Transverse colon (tissue), 4 donors: ENCODE results near the gene RSAD2. TPM values are rescaled to one million over a fixed set of nuclear protein-coding genes. Genes with fewer than 3 reads are reported as not detected.
A peak's percentile ranks its signal among the peaks of the same experiment; 100 is the strongest.

Source experiments
- DNase-seq: peaks from one replicate; pipeline ENCODE4 v3.0.0-alpha.2; 2019
- H3K27ac ChIP-seq, 4 donors: fragments of 200-600 bp; sonication (generic); 2 replicates each; pipeline ENCODE4 v1.5.1; 2016 to 2018; ENCODE audit warnings: inconsistent platforms in 4 of 4
- H3K27me3 ChIP-seq: fragments of 200-600 bp; sonication (generic); 2 replicates; pipeline ENCODE4 v1.5.1; 2017; ENCODE audit warnings: inconsistent platforms
- H3K36me3 ChIP-seq, 4 donors: fragments of 200-600 bp; sonication (generic); 2 replicates each; pipeline ENCODE4 v1.5.1; 2017 to 2019; ENCODE audit warnings: inconsistent platforms in 4 of 4
- H3K4me1 ChIP-seq, 4 donors: fragments of 200-600 bp; sonication (generic); 2 replicates each; pipeline ENCODE4 v1.5.1; 2017 to 2020; ENCODE audit warnings: inconsistent platforms in 4 of 4
- H3K4me3 ChIP-seq, 4 donors: fragments of 200-600 bp; sonication (generic); 1 replicate in 1 of 4; 2 replicates in 3 of 4; pipeline versions ENCODE4 v1.5.1 to v1.6.1; 2017 to 2019; ENCODE audit warnings: inconsistent platforms in 4 of 4
- H3K9me3 ChIP-seq, 2 donors: fragments of 200-600 bp; sonication (generic); 2 replicates each; pipeline ENCODE4 v1.5.1; 2017 to 2019; ENCODE audit warnings: inconsistent platforms in 2 of 2
- EP300 ChIP-seq: sonication (generic); formaldehyde crosslinking; IDR thresholded peaks from one replicate; pipeline ENCODE4 v1.6.1; 2017; ENCODE audit warnings: antibody characterized with exemption, low read depth
- POLR2A ChIP-seq: fragments of 450-650 bp; IDR thresholded peaks from one replicate; pipeline ENCODE4 v1.6.1; 2016; ENCODE audit warnings: antibody characterized with exemption, mild to moderate bottlenecking, moderate library complexity
- POLR2AphosphoS5 ChIP-seq, 3 donors: sonication (generic); formaldehyde crosslinking; IDR thresholded peaks; one replicate each; pipeline ENCODE4 v1.6.1; 2016; ENCODE audit warnings: antibody characterized with exemption in 3 of 3
- WGBS, 2 donors: methylation state at CpG; one replicate each; pipeline ENCODE4 v1.1.5; 2018; ENCODE audit warnings: low coverage in 1 of 2; 5-methylcytosine and 5-hydroxymethylcytosine counted together
- in situ Hi-C, 4 donors: fragments of 200-750 bp; cut with MboI; loops; one replicate each; pipeline versions ENCODE4 v1.15.0 to v1.15.1; 2017; ENCODE audit warnings: low sequenced_read_pairs in 3 of 4, low pct_ligation_motif_present in 1 of 4, low pct_unique_long_range_greater_than_20kb in 1 of 4
- intact Hi-C: fragments of 100-400 bp; cut with DNase I; formaldehyde crosslinking; loops from one replicate; pipeline ENCODE4 v1.15.1; 2023; ENCODE audit warnings: low total_unique reads
- total RNA-seq, 4 donors: library from RNA; depleted of rRNA; stranded (reverse); fragments of >200 nt; gene quantifications; one replicate each; pipeline ENCODE4 v1.1.0, GENCODE V29; 2016
- TF ChIP-seq, protein P1 (sequence below), 5 experiments: fragments of 200-600 bp in 3 of 5; fragments of 450-650 bp in 2 of 5; sonication (generic) in 3 of 5; IDR thresholded peaks; 1 replicate in 2 of 5; 2 replicates in 3 of 5; pipeline ENCODE4 v1.5.1; 2016 to 2017; ENCODE audit warnings: antibody characterized with exemption in 5 of 5, inconsistent platforms in 3 of 5, mild to moderate bottlenecking in 2 of 5, moderate library complexity in 1 of 5

RSAD2 gene
- total RNA-seq, 4 donors from 2014 or later, result 4.2 to 7.1 (median 5.4) TPM; not detected in 1

DNA sequence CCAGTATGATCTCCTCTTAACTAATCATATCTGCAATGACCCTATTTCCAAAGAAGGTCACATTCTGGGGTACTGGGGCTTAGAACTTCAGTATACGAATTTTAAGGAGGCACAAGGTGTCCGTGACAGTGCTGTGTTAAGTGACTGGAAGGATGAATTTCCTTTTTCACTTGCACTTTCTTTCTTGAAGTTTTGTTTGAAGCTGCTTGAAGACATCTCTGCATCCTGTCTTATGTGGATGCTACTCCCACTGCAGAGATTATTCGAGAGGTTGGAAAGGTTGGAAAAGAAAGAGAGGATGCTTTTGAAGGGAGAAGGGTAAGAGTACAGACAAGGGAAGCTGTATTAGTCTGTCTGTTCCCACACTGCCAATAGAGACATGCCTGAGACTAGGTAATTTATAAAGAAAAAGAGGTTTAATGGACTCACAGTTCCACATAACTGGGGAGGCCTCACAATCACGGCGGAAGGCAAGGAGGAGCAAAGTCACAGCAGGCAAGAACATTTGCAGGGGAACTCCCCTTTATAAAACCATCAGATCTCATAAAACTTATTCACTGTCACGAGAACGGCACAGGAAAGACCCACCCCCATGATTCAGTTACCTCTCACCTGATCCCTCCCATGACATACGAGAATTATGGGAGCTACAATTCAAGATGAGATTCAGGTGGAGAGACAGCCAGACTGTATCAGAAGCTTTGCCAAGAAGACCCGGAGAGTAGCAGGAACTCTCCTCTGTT lies 36.0 kb downstream of the RSAD2 start:
- Histone ChIP-seq H3K27me3 (no peaks in the 10 kb centered on the region), H3K4me3 (no peak overlapping the region), H3K36me3 (no peaks in the 10 kb centered on the region), H3K27ac (peak overlapping the region in 2 of 4 donors; percentile 37 to 46), H3K4me1 (peaks cover 3 to 14% (median 10%) of the 10 kb centered on the region in 4 donors), H3K9me3 (no peaks in the 10 kb centered on the region)
- DNase-seq, result no peak
- in situ Hi-C loops (loop anchor here in 1 of 4 donors (25.0 kb wide), 1 partner anchor 99 kb away; no protein-coding TSS in a partner anchor), intact Hi-C loops (loop anchor here (10.0 kb wide), 1 partner anchor 101 kb away; no protein-coding TSS in a partner anchor)
- TF ChIP-seq, protein P1, sequence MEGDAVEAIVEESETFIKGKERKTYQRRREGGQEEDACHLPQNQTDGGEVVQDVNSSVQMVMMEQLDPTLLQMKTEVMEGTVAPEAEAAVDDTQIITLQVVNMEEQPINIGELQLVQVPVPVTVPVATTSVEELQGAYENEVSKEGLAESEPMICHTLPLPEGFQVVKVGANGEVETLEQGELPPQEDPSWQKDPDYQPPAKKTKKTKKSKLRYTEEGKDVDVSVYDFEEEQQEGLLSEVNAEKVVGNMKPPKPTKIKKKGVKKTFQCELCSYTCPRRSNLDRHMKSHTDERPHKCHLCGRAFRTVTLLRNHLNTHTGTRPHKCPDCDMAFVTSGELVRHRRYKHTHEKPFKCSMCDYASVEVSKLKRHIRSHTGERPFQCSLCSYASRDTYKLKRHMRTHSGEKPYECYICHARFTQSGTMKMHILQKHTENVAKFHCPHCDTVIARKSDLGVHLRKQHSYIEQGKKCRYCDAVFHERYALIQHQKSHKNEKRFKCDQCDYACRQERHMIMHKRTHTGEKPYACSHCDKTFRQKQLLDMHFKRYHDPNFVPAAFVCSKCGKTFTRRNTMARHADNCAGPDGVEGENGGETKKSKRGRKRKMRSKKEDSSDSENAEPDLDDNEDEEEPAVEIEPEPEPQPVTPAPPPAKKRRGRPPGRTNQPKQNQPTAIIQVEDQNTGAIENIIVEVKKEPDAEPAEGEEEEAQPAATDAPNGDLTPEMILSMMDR (IDR thresholded peaks at IDR 0.05), result no peak
- TF ChIP-seq POLR2AphosphoS5 (IDR thresholded peaks at IDR 0.05) (no peak), POLR2A (no peak), EP300 (no peak)
- whole genome bisulfite sequencing, 2 donors, result 75 to 78% methylated on average over 8 to 9 of the region's 9 CpGs

DNA sequence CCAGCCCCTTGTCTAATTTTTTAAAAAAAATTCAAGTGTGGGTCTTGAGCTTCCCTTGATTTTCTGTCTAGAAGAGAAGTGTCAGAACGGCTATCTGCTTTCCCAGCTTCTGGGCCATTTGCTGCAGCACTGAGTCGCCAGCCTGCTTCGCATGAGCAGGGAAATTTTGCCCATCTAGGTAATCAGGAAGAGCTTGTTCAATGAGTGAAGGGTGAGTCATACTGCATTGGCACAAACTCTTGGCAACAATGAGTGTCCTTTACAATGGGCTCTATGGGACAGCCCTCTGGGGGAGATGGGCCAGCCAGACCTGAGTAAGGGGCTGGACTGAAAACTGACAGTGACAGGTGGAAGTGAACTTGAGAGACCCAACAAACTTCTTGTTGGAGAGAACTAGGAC lies 37.3 kb downstream of the RSAD2 start:
- intact Hi-C loops (loop anchor here (10.0 kb wide), 1 partner anchor 100 kb away; no protein-coding TSS in a partner anchor), in situ Hi-C loops (loop anchor here in 1 of 4 donors (25.0 kb wide), 1 partner anchor 97 kb away; no protein-coding TSS in a partner anchor)
- WGBS, 2 donors, result 82% methylated on average over 3 of the region's 3 CpGs; no CpG with 5 or more reads in 1 of the 2 donors
- TF ChIP-seq EP300 (no peak), POLR2A (no peak), POLR2AphosphoS5 (IDR thresholded peaks at IDR 0.05) (no peak)
- TF ChIP-seq, protein P1 (IDR thresholded peaks at IDR 0.05), result no peak
- no peak overlapping the region for H3K27ac ChIP-seq
- no peak overlapping the region for H3K4me3 ChIP-seq
- peaks cover 3 to 14% (median 12%) of the 10 kb centered on the region in 4 donors for H3K4me1 ChIP-seq
- H3K9me3 ChIP-seq, result no peaks in the 10 kb centered on the region
- no peaks in the 10 kb centered on the region for H3K27me3 ChIP-seq
- no peaks in the 10 kb centered on the region for H3K36me3 ChIP-seq
- DNase-seq, result no peak

DNA sequence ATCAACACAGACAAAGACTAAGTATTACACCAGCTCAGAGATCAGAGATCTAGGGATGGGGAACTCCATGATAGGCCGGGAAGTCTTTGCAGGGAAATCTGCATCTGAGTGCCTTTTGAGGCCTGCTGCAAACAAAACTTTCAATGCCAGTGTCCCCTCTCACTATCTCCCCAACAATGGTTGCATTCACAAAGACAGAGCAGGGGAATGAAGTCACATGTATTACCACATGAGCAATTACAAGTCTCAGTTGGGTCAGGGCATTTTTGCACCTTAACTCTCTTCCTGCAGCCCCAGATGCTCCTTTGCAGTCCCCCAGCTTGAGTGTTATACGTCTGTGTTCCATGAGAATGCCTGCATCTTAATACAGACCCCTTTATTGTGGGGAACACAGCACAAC lies 37.8 kb downstream of the RSAD2 start:
- Histone ChIP-seq H3K4me3 (no peak overlapping the region), H3K27ac (no peak overlapping the region), H3K36me3 (no peaks in the 10 kb centered on the region), H3K4me1 (peaks cover 3 to 17% (median 12%) of the 10 kb centered on the region in 4 donors), H3K9me3 (no peaks in the 10 kb centered on the region), H3K27me3 (no peaks in the 10 kb centered on the region)
- DNase-seq, result no peak
- intact Hi-C loops, result loop anchor here (10.0 kb wide), 1 partner anchor 99 kb away; no protein-coding TSS in a partner anchor
- 89 to 91% methylated on average over 1 to 2 of the region's 2 CpGs for WGBS, 2 donors
- in situ Hi-C loops, result loop anchor here in 1 of 4 donors (25.0 kb wide), 1 partner anchor 97 kb away; no protein-coding TSS in a partner anchor
- TF ChIP-seq EP300, result no peak
- TF ChIP-seq, protein P1 (IDR thresholded peaks at IDR 0.05), result no peak
- no peak for TF ChIP-seq POLR2AphosphoS5 (IDR thresholded peaks at IDR 0.05)

DNA sequence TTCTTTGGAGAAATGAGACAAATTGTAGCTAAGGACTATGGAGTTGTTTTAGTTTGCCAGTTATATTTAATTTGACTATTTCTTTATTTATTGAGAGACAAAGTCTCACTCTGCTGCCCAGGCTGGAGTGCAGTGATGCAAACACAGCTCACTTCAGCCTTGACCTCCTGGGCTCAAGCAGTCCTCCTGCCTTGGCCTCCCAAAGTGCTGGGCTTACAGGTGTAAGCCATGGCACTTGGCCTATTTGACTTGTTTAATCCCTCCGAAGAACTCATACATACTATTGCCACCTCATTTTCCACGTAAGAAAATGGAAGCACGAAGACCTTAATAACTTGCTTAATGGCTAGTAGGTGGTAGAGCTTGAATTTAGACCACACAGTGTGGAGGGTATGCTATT lies 38.6 kb downstream of the RSAD2 start:
- no peak for TF ChIP-seq POLR2A
- no peak for TF ChIP-seq EP300
- TF ChIP-seq, protein P1 (IDR thresholded peaks at IDR 0.05), result no peak
- TF ChIP-seq POLR2AphosphoS5 (IDR thresholded peaks at IDR 0.05), result no peak
- Histone ChIP-seq H3K4me3 (no peak overlapping the region), H3K9me3 (no peaks in the 10 kb centered on the region), H3K4me1 (peaks cover 3 to 19% (median 12%) of the 10 kb centered on the region in 4 donors), H3K27ac (no peak overlapping the region), H3K27me3 (no peaks in the 10 kb centered on the region), H3K36me3 (no peaks in the 10 kb centered on the region)
- intact Hi-C loops, result loop anchor here (10.0 kb wide), 1 partner anchor 99 kb away; no protein-coding TSS in a partner anchor
- WGBS, 2 donors, result 94 to 96% methylated on average over 3 of the region's 3 CpGs
- DNase-seq, result no peak
- in situ Hi-C loops, result loop anchor here in 1 of 4 donors (25.0 kb wide), 1 partner anchor 96 kb away; no protein-coding TSS in a partner anchor
